ENCODE results near the gene ZPBP2.

The ZPBP2 gene

DNA sequence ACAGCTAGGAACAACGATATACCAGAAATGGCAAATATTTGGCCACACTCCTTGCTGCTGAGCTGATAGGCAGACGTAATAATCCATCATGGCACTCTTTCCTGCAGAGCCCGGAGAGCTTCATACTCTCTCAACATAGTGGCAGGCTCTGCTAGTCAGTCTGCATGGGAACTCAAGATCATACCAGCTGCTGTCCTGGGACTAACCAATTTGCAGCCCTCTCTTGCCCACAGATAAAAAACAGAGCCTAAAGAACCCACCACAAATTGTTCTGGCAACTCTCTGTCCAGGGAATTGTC, 36.9 kb downstream of the ZPBP2 start:
- TF ChIP-seq, protein P1, sequence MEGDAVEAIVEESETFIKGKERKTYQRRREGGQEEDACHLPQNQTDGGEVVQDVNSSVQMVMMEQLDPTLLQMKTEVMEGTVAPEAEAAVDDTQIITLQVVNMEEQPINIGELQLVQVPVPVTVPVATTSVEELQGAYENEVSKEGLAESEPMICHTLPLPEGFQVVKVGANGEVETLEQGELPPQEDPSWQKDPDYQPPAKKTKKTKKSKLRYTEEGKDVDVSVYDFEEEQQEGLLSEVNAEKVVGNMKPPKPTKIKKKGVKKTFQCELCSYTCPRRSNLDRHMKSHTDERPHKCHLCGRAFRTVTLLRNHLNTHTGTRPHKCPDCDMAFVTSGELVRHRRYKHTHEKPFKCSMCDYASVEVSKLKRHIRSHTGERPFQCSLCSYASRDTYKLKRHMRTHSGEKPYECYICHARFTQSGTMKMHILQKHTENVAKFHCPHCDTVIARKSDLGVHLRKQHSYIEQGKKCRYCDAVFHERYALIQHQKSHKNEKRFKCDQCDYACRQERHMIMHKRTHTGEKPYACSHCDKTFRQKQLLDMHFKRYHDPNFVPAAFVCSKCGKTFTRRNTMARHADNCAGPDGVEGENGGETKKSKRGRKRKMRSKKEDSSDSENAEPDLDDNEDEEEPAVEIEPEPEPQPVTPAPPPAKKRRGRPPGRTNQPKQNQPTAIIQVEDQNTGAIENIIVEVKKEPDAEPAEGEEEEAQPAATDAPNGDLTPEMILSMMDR (IDR thresholded peaks at IDR 0.05): no peak

GRCh38 chr17:39908789-39909352, 40.9 kb downstream of the ZPBP2 start:
- TF ChIP-seq, protein P1 (IDR thresholded peaks at IDR 0.05): no peak

- TF ChIP-seq, protein P1 (IDR thresholded peaks at IDR 0.05): no peak
These were observed 46.0 kb downstream of the ZPBP2 start for GRCh38 chr17:39913989-39914388.

GRCh38 chr17:39915559-39915958, 47.6 kb downstream of the ZPBP2 start:
- TF ChIP-seq, protein P1 (IDR thresholded peaks at IDR 0.05): no peak

GRCh38 chr17:39916918-39917317, 48.9 kb downstream of the ZPBP2 start:
- TF ChIP-seq, protein P1 (IDR thresholded peaks at IDR 0.05): no peak

GRCh38 chr17:39919087-39919683, 51.2 kb downstream of the ZPBP2 start:
- TF ChIP-seq, protein P1 (IDR thresholded peaks at IDR 0.05): no peak

- TF ChIP-seq, protein P1 (IDR thresholded peaks at IDR 0.05): no peak
These were observed 52.5 kb downstream of the ZPBP2 start for GRCh38 chr17:39920218-39921210.

Measured in LNCAP (cell line).